K562 (cell line): ENCODE measurements around the gene ARID3A. TPM values are rescaled to one million over a fixed set of nuclear protein-coding genes. Genes with fewer than 3 reads are reported as not detected.

Source experiments
- ARHGAP35 ChIP-seq: fragments of 450-650 bp; IDR thresholded peaks from 2 replicates; pipeline ENCODE4 v1.6.1; 2018; ENCODE audit not compliant: partially characterized antibody
- BACH1 ChIP-seq: fragments of 200-800 bp; sonication (Bioruptor generic); IDR thresholded peaks from 2 replicates; pipeline ENCODE4 v1.6.1; 2016; ENCODE audit warnings: missing genetic modification characterization, missing compliant biosample characterization
- ETV1 ChIP-seq: fragments of 450-650 bp; conservative IDR thresholded peaks from 2 replicates; pipeline ENCODE4 v1.6.1; 2016; ENCODE audit warnings: missing genetic modification characterization, control low read depth, low read depth, missing compliant biosample characterization
- FOSL1 ChIP-seq: fragments of 200-800 bp; sonication (Bioruptor generic); conservative IDR thresholded peaks from 2 replicates; pipeline ENCODE4 v1.6.1; 2016; ENCODE audit warnings: missing genetic modification characterization, missing compliant biosample characterization
- SIN3A ChIP-seq, 2 experiments: fragments of 150-350 bp in 1 of 2; IDR thresholded peaks; 2 replicates each; pipeline ENCODE4 v1.6.1; 2011 to 2016; ENCODE audit warnings: borderline replicate concordance in 2 of 2, low read depth in 2 of 2, low read length in 2 of 2, mild to moderate bottlenecking in 2 of 2, moderate library complexity in 2 of 2; ENCODE audit not compliant: control insufficient read depth in 1 of 2
- SREBF1 ChIP-seq: fragments of 150-350 bp; IDR thresholded peaks from 2 replicates; pipeline ENCODE4 v1.6.1; 2014; ENCODE audit warnings: antibody characterized with exemption, low read depth, low read length, borderline replicate concordance
- YY1 ChIP-seq, 3 experiments: IDR thresholded peaks; 2 replicates each; pipeline ENCODE4 v1.6.1; 2011; ENCODE audit warnings: low read length in 2 of 3, mild to moderate bottlenecking in 2 of 3, moderate library complexity in 2 of 3, borderline replicate concordance in 1 of 3, control low read depth in 1 of 3, low read depth in 1 of 3; ENCODE audit not compliant: insufficient read depth in 3 of 3, insufficient replicate concordance in 2 of 3, control insufficient read depth in 1 of 3, insufficient read length in 1 of 3; ENCODE audit errors: extremely low read depth in 1 of 3
- ZNF507 ChIP-seq: conservative IDR thresholded peaks from 2 replicates; pipeline ENCODE4 v1.6.1; 2017; ENCODE audit warnings: missing genetic modification characterization, missing compliant biosample characterization
- ZNF655 ChIP-seq: fragments of 250-450 bp; sonication (Bioruptor Pico); IDR thresholded peaks from 2 replicates; pipeline ENCODE4 v1.5.0; 2021
- polyA plus RNA-seq, 8 experiments: library from polyadenylated mRNA; depleted of rRNA in 4 of 8; stranded (reverse) in 5 of 8; unstranded in 3 of 8; fragments of >200 nt; fragmentation: Nextera tagmentation in 2 of 8; fragmentation: Illumina TruSeq in 1 of 8; extraction: Ambion mirVana in 2 of 8; extraction: Trizol in 1 of 8; gene quantifications; 2 replicates each; pipeline versions ENCODE4 v1.2.1 to v1.2.3, GENCODE V29; 2011 to 2014; ENCODE audit warnings: inconsistent platforms in 1 of 8, missing spikeins in 1 of 8
- total RNA-seq, 7 experiments: library from RNA; depleted of rRNA in 6 of 7; stranded (reverse); fragments of >200 nt in 6 of 7; fragmentation: Illumina TruSeq in 2 of 7; extraction: Trizol in 2 of 7; gene quantifications; 2 replicates each; pipeline versions ENCODE4 v1.2.1 to v1.2.3, GENCODE V29; 2011 to 2021; ENCODE audit warnings: low replicate concordance in 1 of 7
- TF ChIP-seq, protein P1 (sequence below): fragments of 450-650 bp; IDR thresholded peaks from 2 replicates; pipeline ENCODE4 v1.6.1; 2016; ENCODE audit warnings: low read depth
- TF ChIP-seq, protein P2 (sequence below), 2 experiments: fragments of 450-650 bp; IDR thresholded peaks; 2 replicates each; pipeline ENCODE4 v1.6.1; 2018; ENCODE audit warnings: mild to moderate bottlenecking in 2 of 2, low read depth in 1 of 2; ENCODE audit not compliant: partially characterized antibody in 2 of 2

ARID3A gene
- total and polyA plus RNA-seq, 9 of the 15 experiments (the other 6 are each of a cell fraction or from before 2014, with no cell fraction given), result 1.4 to 118 (median 31.2) TPM

GRCh38 chr19:907183-907853 lies 18.5 kb upstream of the ARID3A start (continued):
- TF ChIP-seq, protein P1, sequence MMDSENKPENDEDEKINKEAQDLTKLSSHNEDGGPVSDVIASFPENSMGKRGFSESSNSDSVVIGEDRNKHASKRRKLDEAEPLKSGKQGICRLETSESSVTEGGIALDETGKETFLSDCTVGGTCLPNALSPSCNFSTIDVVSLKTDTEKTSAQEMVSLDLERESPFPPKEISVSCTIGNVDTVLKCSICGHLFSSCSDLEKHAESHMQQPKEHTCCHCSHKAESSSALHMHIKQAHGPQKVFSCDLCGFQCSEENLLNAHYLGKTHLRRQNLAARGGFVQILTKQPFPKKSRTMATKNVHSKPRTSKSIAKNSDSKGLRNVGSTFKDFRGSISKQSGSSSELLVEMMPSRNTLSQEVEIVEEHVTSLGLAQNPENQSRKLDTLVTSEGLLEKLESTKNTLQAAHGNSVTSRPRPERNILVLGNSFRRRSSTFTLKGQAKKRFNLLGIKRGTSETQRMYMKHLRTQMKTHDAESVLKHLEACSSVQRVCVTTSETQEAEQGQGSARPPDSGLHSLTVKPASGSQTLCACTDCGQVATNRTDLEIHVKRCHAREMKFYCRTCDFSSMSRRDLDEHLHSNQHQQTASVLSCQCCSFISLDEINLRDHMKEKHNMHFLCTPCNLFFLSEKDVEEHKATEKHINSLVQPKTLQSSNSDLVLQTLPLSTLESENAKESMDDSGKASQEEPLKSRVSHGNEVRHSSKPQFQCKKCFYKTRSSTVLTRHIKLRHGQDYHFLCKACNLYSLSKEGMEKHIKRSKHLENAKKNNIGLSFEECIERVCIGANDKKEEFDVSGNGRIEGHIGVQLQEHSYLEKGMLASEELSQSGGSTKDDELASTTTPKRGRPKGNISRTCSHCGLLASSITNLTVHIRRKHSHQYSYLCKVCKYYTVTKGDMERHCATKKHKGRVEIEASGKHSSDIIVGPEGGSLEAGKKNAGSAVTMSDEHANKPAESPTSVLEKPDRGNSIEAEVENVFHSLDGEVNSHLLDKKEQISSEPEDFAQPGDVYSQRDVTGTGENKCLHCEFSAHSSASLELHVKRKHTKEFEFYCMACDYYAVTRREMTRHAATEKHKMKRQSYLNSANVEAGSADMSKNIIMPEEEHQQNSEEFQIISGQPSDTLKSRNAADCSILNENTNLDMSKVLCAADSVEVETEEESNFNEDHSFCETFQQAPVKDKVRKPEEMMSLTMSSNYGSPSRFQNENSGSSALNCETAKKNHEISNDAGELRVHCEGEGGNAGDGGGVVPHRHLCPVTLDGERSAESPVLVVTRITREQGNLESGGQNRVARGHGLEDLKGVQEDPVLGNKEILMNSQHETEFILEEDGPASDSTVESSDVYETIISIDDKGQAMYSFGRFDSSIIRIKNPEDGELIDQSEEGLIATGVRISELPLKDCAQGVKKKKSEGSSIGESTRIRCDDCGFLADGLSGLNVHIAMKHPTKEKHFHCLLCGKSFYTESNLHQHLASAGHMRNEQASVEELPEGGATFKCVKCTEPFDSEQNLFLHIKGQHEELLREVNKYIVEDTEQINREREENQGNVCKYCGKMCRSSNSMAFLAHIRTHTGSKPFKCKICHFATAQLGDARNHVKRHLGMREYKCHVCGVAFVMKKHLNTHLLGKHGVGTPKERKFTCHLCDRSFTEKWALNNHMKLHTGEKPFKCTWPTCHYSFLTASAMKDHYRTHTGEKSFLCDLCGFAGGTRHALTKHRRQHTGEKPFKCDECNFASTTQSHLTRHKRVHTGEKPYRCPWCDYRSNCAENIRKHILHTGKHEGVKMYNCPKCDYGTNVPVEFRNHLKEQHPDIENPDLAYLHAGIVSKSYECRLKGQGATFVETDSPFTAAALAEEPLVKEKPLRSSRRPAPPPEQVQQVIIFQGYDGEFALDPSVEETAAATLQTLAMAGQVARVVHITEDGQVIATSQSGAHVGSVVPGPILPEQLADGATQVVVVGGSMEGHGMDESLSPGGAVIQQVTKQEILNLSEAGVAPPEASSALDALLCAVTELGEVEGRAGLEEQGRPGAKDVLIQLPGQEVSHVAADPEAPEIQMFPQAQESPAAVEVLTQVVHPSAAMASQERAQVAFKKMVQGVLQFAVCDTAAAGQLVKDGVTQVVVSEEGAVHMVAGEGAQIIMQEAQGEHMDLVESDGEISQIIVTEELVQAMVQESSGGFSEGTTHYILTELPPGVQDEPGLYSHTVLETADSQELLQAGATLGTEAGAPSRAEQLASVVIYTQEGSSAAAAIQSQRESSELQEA, result no peak
- TF ChIP-seq BACH1 (tag) (no peak), ARHGAP35 (no peak), SIN3A (IDR thresholded peaks at IDR 0.05; ENCODE audit: borderline replicate concordance in 2 of 2, control insufficient read depth in 1 of 2, low read depth in 2 of 2, low read length in 2 of 2) (peak; percentile 84 to 94; a peak in 2 of 4 replicates), ZNF655 (CRISPR knock-in tag) (no peak), YY1 (IDR thresholded peaks at IDR 0.05; ENCODE audit: borderline replicate concordance in 1 of 3, control insufficient read depth in 1 of 3, extremely low read depth in 1 of 3, insufficient read depth in 3 of 3, insufficient read length in 1 of 3, insufficient replicate concordance in 2 of 3, low read depth in 1 of 3, low read length in 2 of 3) (peak in 2 of 3 experiments; percentile 13 to 40), FOSL1 (tag) (peak; percentile 70), SREBF1 (peak; percentile 87; the same call in 1 of the 2 replicates), ETV1 (tag) (peak; percentile 88), ZNF507 (no peak)
- TF ChIP-seq, protein P2, sequence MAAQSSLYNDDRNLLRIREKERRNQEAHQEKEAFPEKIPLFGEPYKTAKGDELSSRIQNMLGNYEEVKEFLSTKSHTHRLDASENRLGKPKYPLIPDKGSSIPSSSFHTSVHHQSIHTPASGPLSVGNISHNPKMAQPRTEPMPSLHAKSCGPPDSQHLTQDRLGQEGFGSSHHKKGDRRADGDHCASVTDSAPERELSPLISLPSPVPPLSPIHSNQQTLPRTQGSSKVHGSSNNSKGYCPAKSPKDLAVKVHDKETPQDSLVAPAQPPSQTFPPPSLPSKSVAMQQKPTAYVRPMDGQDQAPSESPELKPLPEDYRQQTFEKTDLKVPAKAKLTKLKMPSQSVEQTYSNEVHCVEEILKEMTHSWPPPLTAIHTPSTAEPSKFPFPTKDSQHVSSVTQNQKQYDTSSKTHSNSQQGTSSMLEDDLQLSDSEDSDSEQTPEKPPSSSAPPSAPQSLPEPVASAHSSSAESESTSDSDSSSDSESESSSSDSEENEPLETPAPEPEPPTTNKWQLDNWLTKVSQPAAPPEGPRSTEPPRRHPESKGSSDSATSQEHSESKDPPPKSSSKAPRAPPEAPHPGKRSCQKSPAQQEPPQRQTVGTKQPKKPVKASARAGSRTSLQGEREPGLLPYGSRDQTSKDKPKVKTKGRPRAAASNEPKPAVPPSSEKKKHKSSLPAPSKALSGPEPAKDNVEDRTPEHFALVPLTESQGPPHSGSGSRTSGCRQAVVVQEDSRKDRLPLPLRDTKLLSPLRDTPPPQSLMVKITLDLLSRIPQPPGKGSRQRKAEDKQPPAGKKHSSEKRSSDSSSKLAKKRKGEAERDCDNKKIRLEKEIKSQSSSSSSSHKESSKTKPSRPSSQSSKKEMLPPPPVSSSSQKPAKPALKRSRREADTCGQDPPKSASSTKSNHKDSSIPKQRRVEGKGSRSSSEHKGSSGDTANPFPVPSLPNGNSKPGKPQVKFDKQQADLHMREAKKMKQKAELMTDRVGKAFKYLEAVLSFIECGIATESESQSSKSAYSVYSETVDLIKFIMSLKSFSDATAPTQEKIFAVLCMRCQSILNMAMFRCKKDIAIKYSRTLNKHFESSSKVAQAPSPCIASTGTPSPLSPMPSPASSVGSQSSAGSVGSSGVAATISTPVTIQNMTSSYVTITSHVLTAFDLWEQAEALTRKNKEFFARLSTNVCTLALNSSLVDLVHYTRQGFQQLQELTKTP (IDR thresholded peaks at IDR 0.05; ENCODE audit: low read depth in 1 of 2, partially characterized antibody in 2 of 2), result peak in 1 of 2 experiments; percentile 43
